H1 (cell line): ENCODE measurements around the gene PRKN. TPM values are rescaled to one million over a fixed set of nuclear protein-coding genes. Genes with fewer than 3 reads are reported as not detected.

Experiments
- CTCF ChIA-PET: fragments of 300-600 bp; sonication (Branson Sonifier 250); formaldehyde crosslinking; loops from one replicate; lab custom pipeline; 2021; ENCODE audit not compliant: partially characterized antibody; lab: Charles Lee
- POLR2A ChIA-PET: fragments of 300-600 bp; sonication (Branson Sonifier 250); formaldehyde crosslinking; loops from one replicate; lab custom pipeline; 2021; ENCODE audit warnings: inconsistent platforms; ENCODE audit not compliant: partially characterized antibody; lab: Charles Lee
- DNase-seq, 2 experiments: peaks; one replicate each; pipeline versions ENCODE4 v3.0.0 to v3.0.0-alpha.2; 2010 to 2022; ENCODE audit warnings: low spot score in 2 of 2, low read depth in 1 of 2, mixed read lengths in 1 of 2
- FAIRE-seq: peaks from 2 replicates; lab custom pipeline; 2011; peaks lifted over from hg19 to GRCh38; lab: Jason Lieb, UNC
- H2AFZ ChIP-seq: 2 replicates; pipeline ENCODE4 v1.8.1; 2012; ENCODE audit warnings: low read length, inconsistent platforms
- H2AK5ac ChIP-seq: 2 replicates; pipeline ENCODE4 v1.6.1; 2013; ENCODE audit warnings: low read depth, low read length
- H2BK120ac ChIP-seq: replicated peaks from 2 replicates; pipeline ENCODE3; 2013; ENCODE audit warnings: low read depth, low read length, inconsistent platforms
- H2BK12ac ChIP-seq: 2 replicates; pipeline ENCODE4 v1.6.1; 2013; ENCODE audit warnings: low read depth, low read length
- H2BK15ac ChIP-seq: 2 replicates; pipeline ENCODE4 v1.6.1; 2013; ENCODE audit warnings: low read length
- H2BK20ac ChIP-seq: 2 replicates; pipeline ENCODE4 v1.6.1; 2013; ENCODE audit warnings: low read length
- H2BK5ac ChIP-seq: 2 replicates; pipeline ENCODE4 v1.6.1; 2013; ENCODE audit warnings: low read depth, low read length
- H3K14ac ChIP-seq: 2 replicates; pipeline ENCODE4 v1.6.1; 2013; ENCODE audit warnings: inconsistent platforms; ENCODE audit not compliant: insufficient read length
- H3K18ac ChIP-seq: 2 replicates; pipeline ENCODE4 v1.6.1; 2013; ENCODE audit warnings: low read length; ENCODE audit errors: extremely low read depth
- H3K23ac ChIP-seq: 2 replicates; pipeline ENCODE4 v1.6.1; 2013; ENCODE audit warnings: inconsistent platforms; ENCODE audit not compliant: insufficient read length
- H3K23me2 ChIP-seq: 2 replicates; pipeline ENCODE4 v1.6.1; 2013; ENCODE audit warnings: low read depth, low read length
- H3K27ac ChIP-seq: 2 replicates; pipeline ENCODE4 v1.6.1; 2011; ENCODE audit warnings: low read depth, low read length, inconsistent platforms
- H3K27me3 ChIP-seq, 4 experiments: replicated peaks in 1 of 4; 1 replicate in 1 of 4; 2 replicates in 3 of 4; pipeline versions ENCODE4 v1.6.1 to v1.8.1; 2011 to 2013; ENCODE audit warnings: low read length in 3 of 4, mild to moderate bottlenecking in 3 of 4, inconsistent platforms in 2 of 4, mixed read lengths in 2 of 4, moderate library complexity in 1 of 4; ENCODE audit not compliant: control insufficient read depth in 3 of 4, insufficient read depth in 3 of 4; ENCODE audit errors: extremely low read depth in 1 of 4
- H3K36me3 ChIP-seq, 4 experiments: 2 replicates each; pipeline versions ENCODE4 v1.6.1 to v1.8.1; 2011 to 2013; ENCODE audit warnings: mild to moderate bottlenecking in 4 of 4, low read length in 3 of 4, moderate library complexity in 2 of 4, control low read depth in 1 of 4, inconsistent platforms in 1 of 4; ENCODE audit not compliant: insufficient read depth in 4 of 4, control insufficient read depth in 2 of 4
- H3K4ac ChIP-seq: replicated peaks from 2 replicates; pipeline ENCODE3; 2013; ENCODE audit warnings: low read length, low read depth, mixed read lengths, inconsistent platforms; ENCODE audit not compliant: insufficient read length
- H3K4me1 ChIP-seq, 4 experiments: replicated peaks in 1 of 4; 1 replicate in 1 of 4; 2 replicates in 3 of 4; pipeline versions ENCODE4 v1.6.1 to v1.8.1; 2011 to 2013; ENCODE audit warnings: low read length in 3 of 4, inconsistent platforms in 2 of 4, mixed read lengths in 1 of 4; ENCODE audit not compliant: insufficient read depth in 4 of 4, control insufficient read depth in 3 of 4
- H3K4me2 ChIP-seq, 2 experiments: 2 replicates each; pipeline versions ENCODE4 v1.6.1 to v1.8.1; 2011 to 2013; ENCODE audit warnings: low read depth in 2 of 2, low read length in 2 of 2, control low read depth in 1 of 2, inconsistent platforms in 1 of 2, mild to moderate bottlenecking in 1 of 2; ENCODE audit not compliant: insufficient read depth in 1 of 2
- H3K4me3 ChIP-seq, 4 experiments: fragments of 200-600, 300-600 bp in 1 of 4; sonication (generic), shearing (Covaris generic), sonication (Bioruptor Twin) in 1 of 4; 2 replicates each; pipeline versions ENCODE4 v1.5.1 to v1.8.1; 2011 to 2016; ENCODE audit warnings: low read length in 4 of 4, low read depth in 3 of 4, control low read depth in 2 of 4, inconsistent platforms in 2 of 4, mild to moderate bottlenecking in 2 of 4, mixed read lengths in 1 of 4, moderate library complexity in 1 of 4; ENCODE audit not compliant: insufficient read depth in 2 of 4; ENCODE audit errors: extremely low read depth in 1 of 4
- H3K56ac ChIP-seq: replicated peaks from 2 replicates; pipeline ENCODE3; 2013; ENCODE audit warnings: low read depth, mild to moderate bottlenecking, mixed read lengths, low read length, inconsistent platforms; ENCODE audit not compliant: insufficient read length
- H3K79me1 ChIP-seq: 2 replicates; pipeline ENCODE4 v1.6.1; 2013; ENCODE audit warnings: low read depth, low read length, control low read depth
- H3K79me2 ChIP-seq, 2 experiments: 2 replicates each; pipeline versions ENCODE4 v1.6.1 to v1.8.1; 2012 to 2013; ENCODE audit warnings: low read length in 2 of 2, mild to moderate bottlenecking in 2 of 2, inconsistent platforms in 1 of 2; ENCODE audit not compliant: insufficient read depth in 2 of 2, control insufficient read depth in 1 of 2
- H3K9ac ChIP-seq, 4 experiments: replicated peaks in 1 of 4; 1 replicate in 1 of 4; 2 replicates in 3 of 4; pipeline versions ENCODE4 v1.6.1 to v1.8.1; 2011 to 2013; ENCODE audit warnings: low read depth in 3 of 4, low read length in 3 of 4, control low read depth in 2 of 4, mild to moderate bottlenecking in 2 of 4, moderate library complexity in 2 of 4, inconsistent platforms in 1 of 4; ENCODE audit errors: extremely low read depth in 1 of 4
- H3K9me3 ChIP-seq, 2 experiments: 2 replicates each; pipeline versions ENCODE4 v1.6.1 to v1.8.1; 2012 to 2013; ENCODE audit warnings: mild to moderate bottlenecking in 2 of 2, moderate library complexity in 2 of 2, control low read depth in 1 of 2, inconsistent platforms in 1 of 2, low read depth in 1 of 2, low read length in 1 of 2, mixed read lengths in 1 of 2; ENCODE audit not compliant: insufficient read depth in 2 of 2
- H4K20me1 ChIP-seq, 2 experiments: replicated peaks in 1 of 2; 2 replicates each; pipeline versions ENCODE3 to v1.8.1; 2011 to 2013; ENCODE audit warnings: inconsistent platforms in 2 of 2, low read length in 2 of 2, mild to moderate bottlenecking in 1 of 2; ENCODE audit not compliant: insufficient read depth in 2 of 2, control insufficient read depth in 1 of 2
- H4K5ac ChIP-seq: 2 replicates; pipeline ENCODE4 v1.6.1; 2013; ENCODE audit warnings: low read length, low read depth, mixed read lengths, inconsistent platforms; ENCODE audit not compliant: insufficient read length
- H4K8ac ChIP-seq: 2 replicates; pipeline ENCODE4 v1.8.0; 2013; ENCODE audit warnings: mild to moderate bottlenecking, moderate library complexity, low read length, inconsistent platforms; ENCODE audit not compliant: insufficient read depth; ENCODE audit errors: extremely low read depth
- H4K91ac ChIP-seq: replicated peaks from 2 replicates; pipeline ENCODE3; 2013; ENCODE audit warnings: low read length, mixed read lengths, inconsistent platforms; ENCODE audit not compliant: insufficient read length
- GTF2F1 ChIP-seq: IDR thresholded peaks from 2 replicates; pipeline ENCODE4 v1.6.1; 2012; ENCODE audit warnings: low read depth, low read length, improper control_type of control experiment, borderline replicate concordance
- RFX5 ChIP-seq: IDR thresholded peaks from 2 replicates; pipeline ENCODE4 v1.6.1; 2011; ENCODE audit warnings: low read depth, low read length, improper control_type of control experiment, borderline replicate concordance
- TBP ChIP-seq: IDR thresholded peaks from 2 replicates; pipeline ENCODE4 v1.6.1; 2011; ENCODE audit warnings: low read depth, low read length, improper control_type of control experiment
- WGBS, 2 experiments: shearing (Covaris generic) in 1 of 2; methylation state at CpG; one replicate each; pipeline versions ENCODE4 v1.1.6 to v1.1.7; 2013 to 2015; ENCODE audit warnings: low lambda C conversion rate in 2 of 2, mixed read lengths in 2 of 2, inconsistent platforms in 1 of 2, low coverage in 1 of 2, missing lambda C conversion rate in 1 of 2; ENCODE audit not compliant: insufficient replicate concordance in 2 of 2, insufficient coverage in 1 of 2, insufficient read length in 1 of 2; ENCODE audit errors: extremely low coverage in 1 of 2, missing lambda C conversion rate in 1 of 2; 5-methylcytosine and 5-hydroxymethylcytosine counted together
- polyA plus RNA-seq, 7 experiments: library from polyadenylated mRNA; depleted of rRNA in 3 of 7; stranded (reverse) in 5 of 7; unstranded in 2 of 7; fragments of >200 nt in 5 of 7; fragments of 200-250 nt in 2 of 7; gene quantifications; 1 replicate in 5 of 7; 2 replicates in 1 of 7; 4 replicates in 1 of 7; pipeline versions ENCODE4 v1.2.1 to v1.2.3, GENCODE V29; 2011 to 2013; ENCODE audit warnings: missing spikeins in 2 of 7, mixed read lengths in 2 of 7
- total RNA-seq: library from RNA; stranded (reverse); fragmentation: NEBNext Ultra II Directional; extraction: Animal tissue kit (Norgen Biotek cat#: 25700); gene quantifications from 2 replicates; pipeline ENCODE4 v1.2.1, GENCODE V29; 2021
- TF ChIP-seq, protein P1 (sequence below), 3 experiments: IDR thresholded peaks; 1 replicate in 2 of 3; 2 replicates in 1 of 3; pipeline versions ENCODE4 v1.5.1 to v1.6.1; 2011; ENCODE audit warnings: low read length in 3 of 3, mild to moderate bottlenecking in 3 of 3, inconsistent platforms in 2 of 3, low read depth in 1 of 3, moderate library complexity in 1 of 3; ENCODE audit not compliant: insufficient read depth in 1 of 3; ENCODE audit errors: control extremely low read depth in 1 of 3

The PRKN gene
- total and polyA plus RNA-seq, 2 of the 8 experiments (the other 6 are each of a cell fraction or from before 2014, with no cell fraction given): 0.13 to 0.29 TPM

DNA sequence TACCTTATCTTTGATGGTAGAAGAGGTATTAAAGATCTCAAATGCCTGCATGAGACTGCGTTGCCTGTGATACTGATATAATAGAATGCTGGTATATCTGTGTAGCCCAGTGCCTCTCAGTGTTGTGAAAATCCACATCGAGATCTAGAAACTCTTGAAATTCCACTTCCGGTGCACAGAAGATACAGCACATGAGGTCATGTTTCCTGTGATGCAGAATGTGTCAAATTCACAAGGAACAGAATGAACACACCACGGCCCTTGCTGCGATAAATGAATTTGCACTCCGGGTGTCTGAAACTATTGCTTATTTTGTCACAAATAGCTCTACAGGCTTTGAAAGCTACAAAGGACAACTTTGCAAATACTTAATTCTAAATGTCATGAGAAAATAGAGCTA, 765.8 kb downstream of the PRKN start:
- Histone ChIP-seq H3K9ac (no peak overlapping the region), H2BK5ac (no peak overlapping the region), H3K56ac (no peak overlapping the region), H3K18ac (no peak overlapping the region), H2AK5ac (no peak overlapping the region), H3K79me2 (no peaks in the 10 kb centered on the region), H3K36me3 (no peaks in the 10 kb centered on the region), H2AFZ (no peak overlapping the region), H3K23me2 (no peaks in the 10 kb centered on the region), H2BK12ac (no peak overlapping the region), H3K9me3 (no peaks in the 10 kb centered on the region), H3K4me3 (no peak overlapping the region), H3K4ac (no peak overlapping the region), H3K14ac (no peak overlapping the region), H2BK20ac (no peak overlapping the region), H4K8ac (no peak overlapping the region), H4K20me1 (no peaks in the 10 kb centered on the region), H3K4me1 (peaks cover 0 to 10% (median 6%) of the 10 kb centered on the region in 4 experiments; a peak in 5 of 7 replicates), H2BK15ac (no peak overlapping the region), H2BK120ac (no peak overlapping the region), H3K23ac (no peak overlapping the region), H3K27me3 (no peaks in the 10 kb centered on the region), H3K27ac (no peak overlapping the region), H3K79me1 (no peaks in the 10 kb centered on the region), H3K4me2 (no peak overlapping the region), H4K5ac (no peak overlapping the region), H4K91ac (no peak overlapping the region)
- DNase-seq: no peak
- CTCF ChIA-PET: interaction anchor here (0.6 to 1.0 kb wide), 3 partner anchors 13 to 132 kb away, joined by 3 to 4 read pairs (median 4); no protein-coding TSS in a partner anchor
- no peak for FAIRE-seq
- TF ChIP-seq RFX5: no peak
- TF ChIP-seq, protein P1, sequence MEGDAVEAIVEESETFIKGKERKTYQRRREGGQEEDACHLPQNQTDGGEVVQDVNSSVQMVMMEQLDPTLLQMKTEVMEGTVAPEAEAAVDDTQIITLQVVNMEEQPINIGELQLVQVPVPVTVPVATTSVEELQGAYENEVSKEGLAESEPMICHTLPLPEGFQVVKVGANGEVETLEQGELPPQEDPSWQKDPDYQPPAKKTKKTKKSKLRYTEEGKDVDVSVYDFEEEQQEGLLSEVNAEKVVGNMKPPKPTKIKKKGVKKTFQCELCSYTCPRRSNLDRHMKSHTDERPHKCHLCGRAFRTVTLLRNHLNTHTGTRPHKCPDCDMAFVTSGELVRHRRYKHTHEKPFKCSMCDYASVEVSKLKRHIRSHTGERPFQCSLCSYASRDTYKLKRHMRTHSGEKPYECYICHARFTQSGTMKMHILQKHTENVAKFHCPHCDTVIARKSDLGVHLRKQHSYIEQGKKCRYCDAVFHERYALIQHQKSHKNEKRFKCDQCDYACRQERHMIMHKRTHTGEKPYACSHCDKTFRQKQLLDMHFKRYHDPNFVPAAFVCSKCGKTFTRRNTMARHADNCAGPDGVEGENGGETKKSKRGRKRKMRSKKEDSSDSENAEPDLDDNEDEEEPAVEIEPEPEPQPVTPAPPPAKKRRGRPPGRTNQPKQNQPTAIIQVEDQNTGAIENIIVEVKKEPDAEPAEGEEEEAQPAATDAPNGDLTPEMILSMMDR (IDR thresholded peaks at IDR 0.05; ENCODE audit: control extremely low read depth in 1 of 3, insufficient read depth in 1 of 3, low read depth in 1 of 3, low read length in 3 of 3): no peak
- no peak for TF ChIP-seq GTF2F1
- TF ChIP-seq TBP: no peak
- POLR2A ChIA-PET: no interaction called here
- 96% methylated on average over 6 of the region's 6 CpGs; no CpG with 5 or more reads in 1 of the 2 experiments for WGBS, 2 experiments
